COR-L47 (cell line): ENCODE measurements around the gene CFAP410.
"Not testable (repeated sequence)": the region's sequence is repeated elsewhere in the genome, so short reads cannot be mapped to it uniquely, and the experiment has no call there.

Experiments used
- DNase-seq: peaks from one replicate; lab custom pipeline; 2025; lab: John Stamatoyannopoulos, UW

Gene CFAP410

GRCh38 chr21:44316277-44316900, 22.8 kb downstream of the CFAP410 start:
- no peak for DNase-seq

GRCh38 chr21:44315691-44316203, 23.4 kb downstream of the CFAP410 start:
- DNase-seq, result no peak

- no peak for DNase-seq
These were observed 24.6 kb downstream of the CFAP410 start for GRCh38 chr21:44314561-44314960.

GRCh38 chr21:44314128-44314527, 25.1 kb downstream of the CFAP410 start:
- no peak for DNase-seq

- no peak for DNase-seq
These were observed 25.7 kb downstream of the CFAP410 start for GRCh38 chr21:44313451-44313850.

GRCh38 chr21:44312716-44313115, 26.5 kb downstream of the CFAP410 start:
- DNase-seq, result no peak

- no peak for DNase-seq
These were observed 27.1 kb downstream of the CFAP410 start for GRCh38 chr21:44312089-44312488.

- DNase-seq, result no peak
These were observed 28.3 kb downstream of the CFAP410 start for GRCh38 chr21:44310628-44311507.

GRCh38 chr21:44306936-44307704, 32.1 kb downstream of the CFAP410 start:
- no peak for DNase-seq

- no peak for DNase-seq
These were observed 33.5 kb downstream of the CFAP410 start for GRCh38 chr21:44305691-44306090.

- no peak for DNase-seq
These were observed 34.3 kb downstream of the CFAP410 start for GRCh38 chr21:44304877-44305293.

GRCh38 chr21:44304011-44304616, 35.1 kb downstream of the CFAP410 start:
- DNase-seq, result no peak

- no peak for DNase-seq
These were observed 35.7 kb downstream of the CFAP410 start for GRCh38 chr21:44303490-44303981.

GRCh38 chr21:44302573-44303401, 36.4 kb downstream of the CFAP410 start:
- DNase-seq, result not testable (repeated sequence)

GRCh38 chr21:44301961-44302406, 37.2 kb downstream of the CFAP410 start:
- no peak for DNase-seq

- no peak for DNase-seq
These were observed 38.0 kb downstream of the CFAP410 start for GRCh38 chr21:44301141-44301540.

- DNase-seq, result no peak
These were observed 38.8 kb downstream of the CFAP410 start for GRCh38 chr21:44300262-44300959.

- DNase-seq, result no peak
These were observed 39.5 kb downstream of the CFAP410 start, which contains the start of gene PFKL for GRCh38 chr21:44299458-44300261. Gene PFKL, plus strand, starts transcription at chr21:44300053. Its CDS starts 53 bp downstream, at chr21:44300106.

GRCh38 chr21:44299085-44299457, 40.1 kb downstream of the CFAP410 start:
- DNase-seq, result no peak
